AG10803 (cell line): ENCODE measurements around the gene PPP1R3G.

ENCODE experiments used
- DNase-seq: peaks from one replicate; pipeline ENCODE4 v3.0.0; 2010; ENCODE audit warnings: low read depth
- H3K4me3 ChIP-seq: 2 replicates; pipeline ENCODE4 v1.5.1; 2011; ENCODE audit warnings: mild to moderate bottlenecking, low read length, control low read depth
- TF ChIP-seq, protein P1 (sequence below): conservative IDR thresholded peaks from 2 replicates; pipeline ENCODE4 v1.5.1; 2011; ENCODE audit warnings: mild to moderate bottlenecking, low read length, control low read depth, inconsistent platforms

The PPP1R3G gene

DNA sequence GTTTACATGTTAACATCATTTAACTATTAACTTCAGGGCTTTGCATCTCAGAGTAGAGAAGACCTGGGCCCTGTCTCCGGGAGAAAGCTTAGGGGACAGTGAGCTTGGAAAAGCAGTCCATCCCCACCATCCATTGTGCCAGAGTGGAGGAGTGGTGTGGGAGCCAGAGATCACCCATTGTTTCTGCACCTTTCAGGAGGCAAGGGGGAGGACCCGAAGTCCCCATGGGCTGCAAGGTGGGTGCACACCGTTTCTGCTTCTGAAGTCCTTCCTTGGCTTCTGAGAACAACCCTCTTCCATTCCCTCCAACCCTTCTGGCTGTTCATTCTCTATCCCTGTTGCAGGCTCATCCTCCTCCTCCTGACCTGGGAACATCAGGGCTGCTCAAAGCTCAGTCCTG lies 4.0 kb upstream of the PPP1R3G start:
- no peak overlapping the region for H3K4me3 ChIP-seq
- TF ChIP-seq, protein P1, sequence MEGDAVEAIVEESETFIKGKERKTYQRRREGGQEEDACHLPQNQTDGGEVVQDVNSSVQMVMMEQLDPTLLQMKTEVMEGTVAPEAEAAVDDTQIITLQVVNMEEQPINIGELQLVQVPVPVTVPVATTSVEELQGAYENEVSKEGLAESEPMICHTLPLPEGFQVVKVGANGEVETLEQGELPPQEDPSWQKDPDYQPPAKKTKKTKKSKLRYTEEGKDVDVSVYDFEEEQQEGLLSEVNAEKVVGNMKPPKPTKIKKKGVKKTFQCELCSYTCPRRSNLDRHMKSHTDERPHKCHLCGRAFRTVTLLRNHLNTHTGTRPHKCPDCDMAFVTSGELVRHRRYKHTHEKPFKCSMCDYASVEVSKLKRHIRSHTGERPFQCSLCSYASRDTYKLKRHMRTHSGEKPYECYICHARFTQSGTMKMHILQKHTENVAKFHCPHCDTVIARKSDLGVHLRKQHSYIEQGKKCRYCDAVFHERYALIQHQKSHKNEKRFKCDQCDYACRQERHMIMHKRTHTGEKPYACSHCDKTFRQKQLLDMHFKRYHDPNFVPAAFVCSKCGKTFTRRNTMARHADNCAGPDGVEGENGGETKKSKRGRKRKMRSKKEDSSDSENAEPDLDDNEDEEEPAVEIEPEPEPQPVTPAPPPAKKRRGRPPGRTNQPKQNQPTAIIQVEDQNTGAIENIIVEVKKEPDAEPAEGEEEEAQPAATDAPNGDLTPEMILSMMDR, result no peak
- no peak for DNase-seq

DNA sequence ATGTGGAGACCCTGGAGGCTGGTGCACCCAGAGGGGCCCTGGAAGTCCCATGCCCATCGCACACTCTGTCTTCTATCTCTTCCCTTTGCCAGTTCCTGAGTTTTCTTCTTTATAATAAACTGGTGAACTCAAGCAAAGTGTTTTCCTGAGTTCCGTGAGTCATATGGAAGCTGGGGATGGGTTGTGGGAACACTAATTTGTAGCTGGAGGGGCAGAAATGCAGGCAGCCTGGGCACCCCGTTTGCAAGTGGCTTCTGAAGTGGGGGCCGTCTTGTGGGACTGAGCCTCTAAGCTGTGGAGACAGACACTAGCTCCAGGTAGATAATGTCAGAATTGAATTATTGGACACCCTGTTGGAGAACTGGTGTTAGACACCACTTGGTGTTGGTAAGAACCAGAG lies 3.2 kb upstream of the PPP1R3G start:
- DNase-seq, result no peak
- no peak overlapping the region for H3K4me3 ChIP-seq

DNA sequence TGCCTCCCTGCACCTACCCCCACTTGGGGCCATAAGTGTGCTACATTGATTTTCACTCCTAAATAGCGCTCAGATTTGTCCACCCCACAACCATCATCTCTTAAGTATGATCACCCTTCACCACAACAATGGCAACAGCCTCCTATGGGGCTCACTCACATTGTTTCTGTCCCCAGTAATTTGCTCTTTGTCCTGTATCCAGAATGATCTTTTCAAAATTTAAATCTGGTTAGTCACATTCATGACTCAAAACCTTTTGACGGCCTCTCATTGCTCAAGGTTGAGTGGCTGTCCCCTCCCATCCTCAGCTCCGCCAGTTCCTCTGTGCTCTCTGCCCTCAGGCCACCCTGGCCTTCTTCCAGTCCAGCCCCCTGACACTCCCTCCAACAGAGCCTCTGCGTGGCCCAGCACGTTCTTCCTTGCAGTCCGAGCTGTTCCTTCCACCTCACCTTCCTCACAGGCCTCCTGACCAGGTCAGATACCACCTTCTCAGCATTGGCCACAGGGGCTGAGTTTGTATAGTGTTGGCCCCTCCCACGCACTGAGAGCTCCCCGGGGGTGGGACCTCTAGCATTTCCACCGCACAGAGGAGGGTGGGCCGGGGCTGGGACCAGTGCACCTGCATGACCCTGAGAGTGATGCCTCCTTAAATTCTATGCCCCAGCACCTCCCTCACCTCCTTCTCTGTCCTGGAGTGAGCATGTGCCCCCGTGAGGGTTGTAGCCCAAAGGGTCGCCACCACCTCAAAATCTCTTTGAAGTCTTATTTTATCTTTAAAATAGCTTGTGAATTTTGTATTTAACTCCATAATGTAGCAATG lies 2.4 kb upstream of the PPP1R3G start:
- TF ChIP-seq, protein P1, result no peak
- H3K4me3 ChIP-seq, result no peak overlapping the region
- peak; percentile 85 for DNase-seq

More for the DNA sequence above, 3.2 kb upstream of the PPP1R3G start:
- TF ChIP-seq, protein P1, result no peak

DNA sequence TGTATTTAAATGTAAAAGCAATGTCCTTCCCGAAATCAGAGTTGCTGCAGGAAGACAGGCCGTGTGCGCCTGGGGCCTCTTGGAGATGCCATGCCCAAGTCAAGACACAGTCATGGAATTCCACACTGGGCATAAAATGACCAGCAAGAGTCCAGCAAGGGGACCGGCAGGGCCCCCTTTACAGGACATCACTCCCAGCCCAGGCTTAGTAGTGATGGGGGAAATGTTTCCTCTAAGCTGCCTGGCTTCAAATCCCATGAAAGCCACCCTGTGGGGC lies 1.9 kb upstream of the PPP1R3G start:
- TF ChIP-seq, protein P1, result no peak
- DNase-seq, result no peak
- no peak overlapping the region for H3K4me3 ChIP-seq

DNA sequence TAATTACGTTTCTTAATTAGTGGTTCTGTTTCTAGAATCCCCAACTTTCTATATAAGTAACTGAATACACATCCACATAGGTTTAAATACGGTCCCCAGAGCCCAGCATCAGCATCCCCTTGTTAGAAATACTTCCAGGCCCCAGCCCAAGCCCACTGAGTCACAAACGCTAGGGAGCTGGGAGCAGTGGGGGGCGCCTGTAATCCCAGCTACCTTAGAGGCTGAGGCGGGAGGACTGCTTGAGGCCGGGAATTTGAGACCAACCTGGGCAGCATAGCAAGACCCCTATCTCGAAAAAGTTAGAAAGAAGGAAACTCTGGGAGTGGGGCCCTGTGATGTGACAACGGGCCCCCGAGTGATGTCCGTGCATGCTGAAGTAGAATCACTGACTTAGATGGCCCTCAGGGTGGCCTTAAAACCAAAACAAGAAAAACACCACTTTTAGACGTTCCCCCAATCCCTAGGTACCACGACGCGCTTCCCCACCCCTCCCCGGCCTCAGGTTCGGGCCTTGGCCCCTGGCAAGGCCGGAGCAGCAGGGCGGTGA lies 1.3 kb upstream of the PPP1R3G start:
- DNase-seq, result no peak
- TF ChIP-seq, protein P1, result no peak
- no peak overlapping the region for H3K4me3 ChIP-seq

DNA sequence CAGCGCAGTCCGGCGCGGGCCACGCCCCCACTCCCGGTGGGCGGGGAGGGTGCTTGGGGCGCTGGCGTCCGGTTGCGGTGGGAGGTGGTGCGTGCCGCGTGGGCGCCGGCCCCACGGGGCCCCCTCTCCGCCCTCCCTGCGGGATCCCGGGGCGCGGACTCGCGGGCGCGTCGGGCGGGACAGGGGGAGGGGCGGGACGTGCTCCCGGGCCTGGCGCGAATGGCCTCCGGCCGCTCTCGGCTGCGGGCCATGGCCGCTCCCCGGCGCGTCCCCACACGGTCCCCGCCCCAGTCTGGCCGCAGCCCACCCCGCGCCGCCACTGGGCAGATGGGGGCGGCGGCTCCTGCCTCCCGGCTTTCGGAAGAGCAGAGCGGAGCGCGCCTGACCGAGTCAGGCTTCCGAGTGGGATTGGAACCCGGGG lies 771 bp upstream of the PPP1R3G start:
- DNase-seq, result peak; percentile 25
- TF ChIP-seq, protein P1, result no peak
- H3K4me3 ChIP-seq, result peak overlapping the region; percentile 62

DNA sequence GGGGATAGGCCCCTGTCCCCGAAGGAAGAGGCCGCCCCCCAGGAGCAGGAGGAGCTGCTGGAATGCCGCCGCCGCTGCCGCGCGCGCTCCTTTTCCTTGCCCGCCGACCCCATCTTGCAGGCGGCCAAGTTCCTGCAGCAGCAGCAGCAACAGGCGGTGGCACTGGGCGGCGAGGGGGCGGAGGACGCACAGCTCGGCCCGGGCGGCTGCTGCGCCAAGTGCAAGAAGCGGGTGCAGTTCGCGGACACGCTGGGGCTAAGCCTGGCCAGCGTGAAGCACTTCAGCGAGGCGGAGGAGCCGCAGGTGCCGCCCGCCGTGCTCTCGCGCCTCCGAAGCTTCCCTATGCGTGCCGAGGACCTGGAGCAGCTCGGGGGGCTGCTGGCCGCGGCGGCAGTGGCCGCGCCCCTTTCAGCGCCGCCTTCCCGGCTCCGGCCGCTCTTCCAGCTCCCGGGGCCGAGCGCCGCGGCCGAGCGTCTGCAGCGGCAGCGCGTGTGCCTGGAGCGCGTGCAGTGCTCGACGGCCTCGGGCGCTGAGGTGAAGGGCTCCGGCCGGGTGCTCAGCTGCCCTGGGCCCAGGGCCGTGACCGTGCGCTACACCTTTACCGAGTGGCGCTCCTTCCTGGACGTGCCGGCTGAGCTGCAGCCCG lies 630 bp downstream of the PPP1R3G start:
- H3K4me3 ChIP-seq, result peak overlapping the region; percentile 62
- TF ChIP-seq, protein P1, result no peak
- DNase-seq, result peak; percentile 36
